HEK293 (cell line): ENCODE results near the gene CHID1.

Source experiments
- CTCF ChIA-PET: fragments of 350-600 bp; formaldehyde crosslinking; extraction: SDS; loops from one replicate; lab custom pipeline; 2021; ENCODE audit warnings: antibody characterized with exemption; lab: Yijun Ruan, JAX
- POLR2A ChIA-PET: fragments of 300-600 bp; formaldehyde crosslinking; extraction: SDS; loops from one replicate; lab custom pipeline; 2020; ENCODE audit warnings: antibody characterized with exemption, inconsistent platforms; lab: Yijun Ruan, JAX
- H3K27ac ChIP-seq: fragments of 200-500 bp; sonication (Bioruptor generic); 2 replicates; pipeline ENCODE4 v1.5.1; 2014; ENCODE audit warnings: low read depth, low read length, control low read depth, inconsistent platforms; ENCODE audit errors: extremely low read depth
- H3K36me3 ChIP-seq, 2 experiments: fragments of 200-500 bp in 1 of 2; sonication (Bioruptor generic) in 1 of 2; 1 replicate in 1 of 2; 2 replicates in 1 of 2; pipeline ENCODE4 v1.5.1; 2014 to 2017; ENCODE audit warnings: inconsistent platforms in 2 of 2, low read length in 2 of 2; ENCODE audit not compliant: control insufficient read depth in 2 of 2, insufficient read depth in 1 of 2
- H3K4me1 ChIP-seq: fragments of 200-500 bp; sonication (Bioruptor generic); 2 replicates; pipeline ENCODE4 v1.5.1; 2014; ENCODE audit warnings: mild to moderate bottlenecking, low read length, inconsistent platforms; ENCODE audit not compliant: control insufficient read depth, insufficient read depth
- H3K4me3 ChIP-seq: 2 replicates; pipeline ENCODE4 v1.5.1; 2011; ENCODE audit warnings: low read depth, mild to moderate bottlenecking, control low read depth, low read length, moderate library complexity
- H3K9me3 ChIP-seq: fragments of 200-500 bp; sonication (Bioruptor generic); 2 replicates; pipeline ENCODE4 v1.5.1; 2014; ENCODE audit warnings: low read depth, low read length, inconsistent platforms; ENCODE audit not compliant: control insufficient read depth, insufficient read depth
- GLI4 ChIP-seq: fragments of 450-650 bp; formaldehyde crosslinking; IDR thresholded peaks from 2 replicates; pipeline ENCODE4 v1.5.1; 2016; ENCODE audit warnings: missing biosample characterization, missing genetic modification characterization
- GLIS2 ChIP-seq: fragments of 450-650 bp; formaldehyde crosslinking; IDR thresholded peaks from 2 replicates; pipeline ENCODE4 v1.5.1; 2016; ENCODE audit warnings: missing biosample characterization, missing genetic modification characterization
- KLF17 ChIP-seq: fragments of 450-650 bp; formaldehyde crosslinking; IDR thresholded peaks from 2 replicates; pipeline ENCODE4 v1.5.1; 2016; ENCODE audit warnings: missing biosample characterization, missing genetic modification characterization
- MEIS1 ChIP-seq: sonication (generic); formaldehyde crosslinking; IDR thresholded peaks from 2 replicates; pipeline ENCODE4 v1.8.1; 2022; ENCODE audit warnings: missing genetic modification reagents, mild to moderate bottlenecking, borderline replicate concordance
- MYNN ChIP-seq: fragments of 450-650 bp; formaldehyde crosslinking; IDR thresholded peaks from 2 replicates; pipeline ENCODE4 v1.5.1; 2016; ENCODE audit warnings: missing biosample characterization, missing genetic modification characterization, borderline replicate concordance
- PRDM10 ChIP-seq: fragments of 450-650 bp; formaldehyde crosslinking; IDR thresholded peaks from 2 replicates; pipeline ENCODE4 v1.5.1; 2016; ENCODE audit warnings: missing biosample characterization, missing genetic modification characterization
- REST ChIP-seq: fragments of 450-650 bp; formaldehyde crosslinking; IDR thresholded peaks from 2 replicates; pipeline ENCODE4 v1.5.1; 2016; ENCODE audit warnings: missing biosample characterization, missing genetic modification characterization
- SALL2 ChIP-seq: fragments of 450-650 bp; formaldehyde crosslinking; IDR thresholded peaks from 2 replicates; pipeline ENCODE4 v1.5.0; 2017; ENCODE audit warnings: missing biosample characterization, mild to moderate bottlenecking, missing genetic modification characterization, borderline replicate concordance
- ZBTB8A ChIP-seq: fragments of 450-650 bp; formaldehyde crosslinking; IDR thresholded peaks from 2 replicates; pipeline ENCODE4 v1.5.1; 2016; ENCODE audit warnings: missing biosample characterization, missing genetic modification characterization
- ZNF335 ChIP-seq: fragments of 450-650 bp; formaldehyde crosslinking; conservative IDR thresholded peaks from 2 replicates; pipeline ENCODE4 v1.5.1; 2016; ENCODE audit warnings: missing biosample characterization, missing genetic modification characterization
- TF ChIP-seq, protein P1 (sequence below): fragments of 450-650 bp; formaldehyde crosslinking; IDR thresholded peaks from 2 replicates; pipeline ENCODE4 v1.5.1; 2016; ENCODE audit warnings: missing biosample characterization, missing genetic modification characterization

CHID1 gene

GRCh38 chr11:842370-843002 is 68.1 kb downstream of the CHID1 start, which contains the start of the genes POLR2L and TSPAN4 (continued):
- 0 out of 2 replicates have a peak, but pooled peaks have one; percentile 29 for TF ChIP-seq MEIS1 (CRISPR knock-in tag)
- peak; percentile 77; the same call in 1 of the 2 replicates for TF ChIP-seq SALL2 (tag by site-specific recombination)

- Histone ChIP-seq H3K9me3 (no peaks in the 10 kb centered on the region), H3K27ac (peak overlapping the region; percentile 93), H3K4me3 (peak overlapping the region; percentile 89), H3K4me1 (0 out of 2 replicates have a peak, but pooled peaks cover 4% of the 10 kb centered on the region), H3K36me3 (peaks cover 0 to 43% of the 10 kb centered on the region in 2 experiments; a peak in 1 of 3 replicates)
- POLR2A ChIA-PET: interaction anchor here (1.4 to 15.0 kb wide), 3 partner anchors 11 to 33 kb away, joined by 5 to 202 read pairs (median 70); partner anchors contain the start of genes CD151, CRACR2B, PNPLA2 and RPLP2
- CTCF ChIA-PET: interaction anchor here (0.7 kb wide), 1 partner anchor 22 kb away, joined by 3 read pairs; no protein-coding TSS in a partner anchor
- TF ChIP-seq GLI4 (tag by site-specific recombination) (no peak), REST (tag by site-specific recombination) (peak; percentile 13; the same call in 1 of the 2 replicates), ZBTB8A (tag by site-specific recombination) (peak; percentile 26; the same call in 1 of the 2 replicates), MYNN (no peak), GLIS2 (tag by site-specific recombination) (peak; percentile 56; the same call in 1 of the 2 replicates), ZNF335 (peak; percentile 27; the same call in 1 of the 2 replicates)
These were observed 68.6 kb downstream of the CHID1 start for GRCh38 chr11:841981-842369.

- Histone ChIP-seq H3K27ac (no peak overlapping the region), H3K4me1 (0 out of 2 replicates have a peak, but pooled peaks cover 3% of the 10 kb centered on the region)
These were observed 70.6 kb downstream of the CHID1 start for GRCh38 chr11:839875-840617.

More at GRCh38 chr11:839875-840617, 70.6 kb downstream of the CHID1 start:
- no peak overlapping the region for H3K4me3 ChIP-seq
- CTCF ChIA-PET: interaction anchor here (0.7 to 1.4 kb wide), 5 partner anchors 20 to 819 kb away, joined by 3 to 6 read pairs (median 4); no protein-coding TSS in a partner anchor
- H3K9me3 ChIP-seq: no peaks in the 10 kb centered on the region
- TF ChIP-seq PRDM10 (tag by site-specific recombination) (0 out of 2 replicates have a peak, but pooled peaks have one; percentile 19), KLF17 (tag by site-specific recombination) (no peak)
- TF ChIP-seq, protein P1, sequence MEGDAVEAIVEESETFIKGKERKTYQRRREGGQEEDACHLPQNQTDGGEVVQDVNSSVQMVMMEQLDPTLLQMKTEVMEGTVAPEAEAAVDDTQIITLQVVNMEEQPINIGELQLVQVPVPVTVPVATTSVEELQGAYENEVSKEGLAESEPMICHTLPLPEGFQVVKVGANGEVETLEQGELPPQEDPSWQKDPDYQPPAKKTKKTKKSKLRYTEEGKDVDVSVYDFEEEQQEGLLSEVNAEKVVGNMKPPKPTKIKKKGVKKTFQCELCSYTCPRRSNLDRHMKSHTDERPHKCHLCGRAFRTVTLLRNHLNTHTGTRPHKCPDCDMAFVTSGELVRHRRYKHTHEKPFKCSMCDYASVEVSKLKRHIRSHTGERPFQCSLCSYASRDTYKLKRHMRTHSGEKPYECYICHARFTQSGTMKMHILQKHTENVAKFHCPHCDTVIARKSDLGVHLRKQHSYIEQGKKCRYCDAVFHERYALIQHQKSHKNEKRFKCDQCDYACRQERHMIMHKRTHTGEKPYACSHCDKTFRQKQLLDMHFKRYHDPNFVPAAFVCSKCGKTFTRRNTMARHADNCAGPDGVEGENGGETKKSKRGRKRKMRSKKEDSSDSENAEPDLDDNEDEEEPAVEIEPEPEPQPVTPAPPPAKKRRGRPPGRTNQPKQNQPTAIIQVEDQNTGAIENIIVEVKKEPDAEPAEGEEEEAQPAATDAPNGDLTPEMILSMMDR (tag by site-specific recombination): peak; percentile 32; the same call in 1 of the 2 replicates
- peaks cover 0 to 55% of the 10 kb centered on the region in 2 experiments; a peak in 1 of 3 replicates for H3K36me3 ChIP-seq
- POLR2A ChIA-PET: interaction anchor here (1.0 to 15.0 kb wide), 4 partner anchors 9 to 34 kb away, joined by 3 to 202 read pairs (median 38); partner anchors contain the start of genes CD151, CRACR2B and PNPLA2
